Thoracic aorta (tissue), 2 donors: ENCODE results near the gene ALKBH8. TPM values are rescaled to one million over a fixed set of nuclear protein-coding genes. Genes with fewer than 3 reads are reported as not detected.
"Not testable (repeated sequence)": the region's sequence is repeated elsewhere in the genome, so short reads cannot be mapped to it uniquely, and the experiment has no call there.

Experiments
- ATAC-seq: fragments of 150-250 bp; one replicate; pipeline ENCODE4 v1.8.0; 2017; ENCODE audit warnings: low read depth; ENCODE audit not compliant: insufficient number of reproducible peaks, low FRiP score
- DNase-seq: peaks from one replicate; pipeline ENCODE4 v3.0.0-alpha.2; 2020; ENCODE audit warnings: low spot score
- H3K27ac ChIP-seq, 2 donors: fragments of 200-600 bp; sonication (generic); 1 replicate in 1 of 2; 2 replicates in 1 of 2; pipeline ENCODE4 v1.5.1; 2016; ENCODE audit warnings: mild to moderate bottlenecking in 2 of 2, moderate library complexity in 2 of 2
- H3K27me3 ChIP-seq: fragments of 200-600 bp; sonication (generic); replicated peaks from 2 replicates; pipeline ENCODE4 v1.6.0; 2016; ENCODE audit warnings: mild to moderate bottlenecking; ENCODE audit not compliant: insufficient read depth
- H3K36me3 ChIP-seq: fragments of 200-600 bp; sonication (generic); one replicate; pipeline ENCODE4 v1.5.1; 2016
- H3K4me1 ChIP-seq, 2 donors: fragments of 200-600 bp; sonication (generic); 1 replicate in 1 of 2; 2 replicates in 1 of 2; pipeline versions ENCODE4 v1.5.1 to v1.6.0; 2016; ENCODE audit warnings: low read depth in 2 of 2, mild to moderate bottlenecking in 1 of 2; ENCODE audit not compliant: control insufficient read depth in 1 of 2
- H3K4me3 ChIP-seq: fragments of 200-600 bp; sonication (generic); 2 replicates; pipeline ENCODE4 v1.5.1; 2016; ENCODE audit warnings: mild to moderate bottlenecking
- H3K9me3 ChIP-seq: fragments of 200-600 bp; sonication (generic); 2 replicates; pipeline ENCODE4 v1.5.1; 2016
- total RNA-seq, 2 donors: library from RNA; depleted of rRNA; stranded (reverse); fragments of >200 nt; gene quantifications; one replicate each; pipeline versions ENCODE4 v1.1.0 to v1.2.3, GENCODE V29; 2016
- TF ChIP-seq, protein P1 (sequence below): fragments of 200-600 bp; sonication (generic); IDR thresholded peaks from one replicate; pipeline ENCODE4 v1.5.1; 2019; ENCODE audit warnings: antibody characterized with exemption

The ALKBH8 gene
- total RNA-seq, 2 donors from 2014 or later, result 10.6 to 16.8 TPM

- no peak for DNase-seq
- Histone ChIP-seq H3K27me3 (no peaks in the 10 kb centered on the region), H3K4me3 (no peak overlapping the region), H3K27ac (no peak overlapping the region), H3K9me3 (no peaks in the 10 kb centered on the region), H3K36me3 (no peaks in the 10 kb centered on the region), H3K4me1 (no peaks in the 10 kb centered on the region)
- TF ChIP-seq, protein P1, sequence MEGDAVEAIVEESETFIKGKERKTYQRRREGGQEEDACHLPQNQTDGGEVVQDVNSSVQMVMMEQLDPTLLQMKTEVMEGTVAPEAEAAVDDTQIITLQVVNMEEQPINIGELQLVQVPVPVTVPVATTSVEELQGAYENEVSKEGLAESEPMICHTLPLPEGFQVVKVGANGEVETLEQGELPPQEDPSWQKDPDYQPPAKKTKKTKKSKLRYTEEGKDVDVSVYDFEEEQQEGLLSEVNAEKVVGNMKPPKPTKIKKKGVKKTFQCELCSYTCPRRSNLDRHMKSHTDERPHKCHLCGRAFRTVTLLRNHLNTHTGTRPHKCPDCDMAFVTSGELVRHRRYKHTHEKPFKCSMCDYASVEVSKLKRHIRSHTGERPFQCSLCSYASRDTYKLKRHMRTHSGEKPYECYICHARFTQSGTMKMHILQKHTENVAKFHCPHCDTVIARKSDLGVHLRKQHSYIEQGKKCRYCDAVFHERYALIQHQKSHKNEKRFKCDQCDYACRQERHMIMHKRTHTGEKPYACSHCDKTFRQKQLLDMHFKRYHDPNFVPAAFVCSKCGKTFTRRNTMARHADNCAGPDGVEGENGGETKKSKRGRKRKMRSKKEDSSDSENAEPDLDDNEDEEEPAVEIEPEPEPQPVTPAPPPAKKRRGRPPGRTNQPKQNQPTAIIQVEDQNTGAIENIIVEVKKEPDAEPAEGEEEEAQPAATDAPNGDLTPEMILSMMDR, result no peak
- ATAC-seq, result no peak
These were observed 91.7 kb downstream of the ALKBH8 start for GRCh38 chr11:107473792-107474191.

- Histone ChIP-seq H3K4me3 (no peak overlapping the region), H3K36me3 (no peaks in the 10 kb centered on the region), H3K27ac (no peak overlapping the region), H3K9me3 (no peaks in the 10 kb centered on the region), H3K4me1 (no peaks in the 10 kb centered on the region), H3K27me3 (no peaks in the 10 kb centered on the region)
- no peak for ATAC-seq
- DNase-seq, result no peak
- TF ChIP-seq, protein P1, result no peak
These were observed 92.6 kb downstream of the ALKBH8 start for GRCh38 chr11:107472966-107473365.

DNA sequence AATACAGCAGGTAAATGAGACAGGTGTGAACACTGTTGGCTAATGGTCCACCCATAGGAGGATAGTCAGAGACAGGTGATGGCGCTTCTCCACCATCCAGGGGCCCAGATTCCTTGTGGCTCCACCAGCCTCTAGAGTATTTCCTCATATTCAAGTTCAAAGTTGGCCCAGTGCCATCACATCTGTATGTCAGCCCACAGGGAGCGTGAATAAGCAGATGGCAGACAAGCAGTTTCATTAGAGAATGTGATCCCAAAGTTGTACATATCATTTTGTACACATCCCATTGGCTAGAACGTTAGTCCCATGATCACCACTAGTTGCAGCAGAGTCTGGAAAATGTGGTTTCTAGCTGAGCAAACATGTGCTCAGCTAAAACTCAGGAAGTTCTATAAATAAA lies 96.9 kb downstream of the ALKBH8 start:
- no peak for ATAC-seq
- Histone ChIP-seq H3K27ac (no peak overlapping the region), H3K4me1 (no peaks in the 10 kb centered on the region), H3K36me3 (no peaks in the 10 kb centered on the region), H3K9me3 (no peaks in the 10 kb centered on the region), H3K27me3 (no peaks in the 10 kb centered on the region), H3K4me3 (no peak overlapping the region)
- TF ChIP-seq, protein P1, result no peak
- no peak for DNase-seq

GRCh38 chr11:107467696-107468095 lies 97.8 kb downstream of the ALKBH8 start:
- Histone ChIP-seq H3K4me3 (no peak overlapping the region), H3K27me3 (no peaks in the 10 kb centered on the region), H3K9me3 (no peaks in the 10 kb centered on the region), H3K4me1 (no peaks in the 10 kb centered on the region), H3K27ac (no peak overlapping the region), H3K36me3 (no peaks in the 10 kb centered on the region)
- TF ChIP-seq, protein P1, result no peak
- DNase-seq (no peak), ATAC-seq (no peak)

GRCh38 chr11:107466275-107466866 lies 99.2 kb downstream of the ALKBH8 start:
- not testable (repeated sequence) for H3K27ac ChIP-seq, H3K4me3 ChIP-seq, H3K36me3 ChIP-seq, H3K4me1 ChIP-seq, H3K9me3 ChIP-seq, H3K27me3 ChIP-seq, DNase-seq, ATAC-seq
